Activated CD4-positive, alpha-beta T cell treated with anti-CD3 and anti-CD28 coated beads, Interleukin-2, amount 50 U/mL, for 24 hours (primary cell): ENCODE measurements around the gene DHRSX.
"Not testable (repeated sequence)": the region's sequence is repeated elsewhere in the genome, so short reads cannot be mapped to it uniquely, and the experiment has no call there.

Source experiments
- DNase-seq, 2 donors: peaks; one replicate each; pipeline ENCODE4 v3.0.0-alpha.2; 2020; ENCODE audit warnings: low read depth in 1 of 2, low spot score in 1 of 2

DHRSX gene

GRCh38 chrX:2266445-2267349 is 234.1 kb downstream of the DHRSX start:
- no peak for DNase-seq

- DNase-seq, result not testable (repeated sequence)
Measured at GRCh38 chrX:2265658-2266444, 234.9 kb downstream of the DHRSX start.

- DNase-seq, result no peak
Measured at GRCh38 chrX:2264179-2265030, 236.4 kb downstream of the DHRSX start.

GRCh38 chrX:2263203-2263602 is 237.6 kb downstream of the DHRSX start:
- DNase-seq, result no peak

GRCh38 chrX:2262668-2263055 is 238.1 kb downstream of the DHRSX start:
- no peak for DNase-seq

GRCh38 chrX:2261831-2262667 is 238.7 kb downstream of the DHRSX start:
- no peak for DNase-seq

- DNase-seq, result no peak
Measured at GRCh38 chrX:2252331-2253065, 248.3 kb downstream of the DHRSX start.

GRCh38 chrX:2251211-2251610 is 249.6 kb downstream of the DHRSX start:
- no peak for DNase-seq

- no peak for DNase-seq
Measured at GRCh38 chrX:2243913-2244460, 256.8 kb downstream of the DHRSX start.

GRCh38 chrX:2242980-2243379 is 257.8 kb downstream of the DHRSX start:
- DNase-seq, result no peak

GRCh38 chrX:2242326-2242725 is 258.4 kb downstream of the DHRSX start:
- DNase-seq, result no peak

GRCh38 chrX:2241496-2241895 is 259.3 kb downstream of the DHRSX start:
- DNase-seq, result not testable (repeated sequence)

GRCh38 chrX:2240761-2241160 is 260.0 kb downstream of the DHRSX start:
- not testable (repeated sequence) for DNase-seq

GRCh38 chrX:2237976-2238375 is 262.8 kb downstream of the DHRSX start:
- no peak for DNase-seq

- no peak for DNase-seq
Measured at GRCh38 chrX:2231570-2232192, 269.1 kb downstream of the DHRSX start.

- DNase-seq, result no peak
Measured at GRCh38 chrX:2230457-2230856, 270.3 kb downstream of the DHRSX start.

- no peak for DNase-seq
Measured at GRCh38 chrX:2228536-2228935, 272.2 kb downstream of the DHRSX start.

- no peak for DNase-seq
Measured at GRCh38 chrX:2226906-2227656, 273.7 kb downstream of the DHRSX start.
